ENCODE data around the gene TMEM220. TPM values are rescaled to one million over a fixed set of nuclear protein-coding genes. Genes with fewer than 3 reads are reported as not detected.

TMEM220 gene
- total and polyA plus RNA-seq, 2 of the 4 experiments (the other 2 are of a cell fraction) = 1.1 to 1.9 TPM

GRCh38 chr17:10728331-10728892, 1.4 kb downstream of the TMEM220 start:
- Histone ChIP-seq H3K4me2 (ENCODE audit: low read depth, low read length) (no peak overlapping the region), H3K9me3 (ENCODE audit: control insufficient read depth, insufficient read depth, low read length) (no peaks in the 10 kb centered on the region), H3K4ac (ENCODE audit: low read depth, low read length) (no peak overlapping the region), H3K27ac (ENCODE audit: insufficient read depth, low read length) (no peak overlapping the region), H4K8ac (ENCODE audit: low read depth in 2 of 2, low read length in 2 of 2) (no peak overlapping the region; a peak in 1 of 4 replicates), H3K36me3 (ENCODE audit: control insufficient read depth, insufficient read depth, low read length) (peaks cover 5% of the 10 kb centered on the region), H2BK120ac (ENCODE audit: low read depth, low read length) (no peak overlapping the region), H2AFZ (replicated peaks; ENCODE audit: low read length, poor library complexity) (no peak overlapping the region), H3K9me1 (ENCODE audit: insufficient read depth, low read length) (0 out of 2 replicates have a peak, but pooled peaks cover 3% of the 10 kb centered on the region), H3K18ac (ENCODE audit: low read depth, low read length) (no peak overlapping the region), H3K4me1 (ENCODE audit: control insufficient read depth, insufficient read depth, low read length) (no peaks in the 10 kb centered on the region; the same call in 1 of the 2 replicates), H3K27me3 (ENCODE audit: control insufficient read depth, insufficient read depth, low read length) (no peaks in the 10 kb centered on the region; the same call in 1 of the 2 replicates), H4K91ac (ENCODE audit: insufficient read depth, low read depth, low read length) (no peak overlapping the region), H3K9ac (ENCODE audit: low read depth, low read length) (no peak overlapping the region), H4K20me1 (ENCODE audit: insufficient read depth, low read length) (no peaks in the 10 kb centered on the region), H4K5ac (ENCODE audit: low read depth, low read length) (no peak overlapping the region), H3K79me1 (ENCODE audit: low read depth in 1 of 2, low read length in 2 of 2) (no peaks in the 10 kb centered on the region), H2AK5ac (ENCODE audit: low read depth, low read length) (no peak overlapping the region), H3K14ac (replicated peaks; ENCODE audit: low read depth, low read length) (no peak overlapping the region), H2BK15ac (ENCODE audit: low read depth, low read length) (no peak overlapping the region), H2AK9ac (replicated peaks; ENCODE audit: low read depth, low read length, poor library complexity) (no peak overlapping the region), H3K4me3 (ENCODE audit: insufficient read depth, low read depth, low read length) (no peak overlapping the region), H3K23ac (ENCODE audit: low read depth, low read length) (no peak overlapping the region), H2BK20ac (ENCODE audit: low read depth, low read length) (no peak overlapping the region), H2BK5ac (ENCODE audit: low read depth, low read length, poor library complexity, severe bottlenecking) (no peak overlapping the region), H3K56ac (ENCODE audit: extremely low read depth, insufficient read depth, low read length) (no peak overlapping the region)
- intact Hi-C loops (cut with micrococcal nuclease) (loop anchor here (2.0 to 10.0 kb wide), 2 partner anchors 82 to 1266 kb away; partner anchors contain the start of gene ZNF18), dilution Hi-C loops (cut with HindIII; ENCODE audit: low sequenced_read_pairs, unreplicated experiment) (no loop called here), in situ Hi-C loops (cut with MboI; ENCODE audit: low sequenced_read_pairs) (loop anchor here (10.0 kb wide), 1 partner anchor 64 kb away; no protein-coding TSS in a partner anchor)
- no CpG with 5 or more reads among the region's 10 CpGs for WGBS, 2 experiments (ENCODE audit: extremely low coverage in 2 of 2, insufficient read length in 1 of 2)
- ATAC-seq (ENCODE audit: low read depth) (no peak), DNase-seq (no peak)
- TF ChIP-seq CTCF (conservative IDR thresholded peaks at IDR 0.05; ENCODE audit: low read depth, low read length) (no peak), FOS (IDR thresholded peaks at IDR 0.05; ENCODE audit: low read depth, low read length) (no peak), SMC3 (IDR thresholded peaks at IDR 0.05; ENCODE audit: low read depth, low read length) (no peak), MAFK (IDR thresholded peaks at IDR 0.05; ENCODE audit: low read depth, low read length) (no peak), NFE2L2 (IDR thresholded peaks at IDR 0.05; ENCODE audit: low read depth, low read length) (no peak), RFX5 (IDR thresholded peaks at IDR 0.05; ENCODE audit: low read depth, low read length) (no peak), POLR2A (IDR thresholded peaks at IDR 0.05; ENCODE audit: low read depth, low read length) (no peak), RCOR1 (IDR thresholded peaks at IDR 0.05; ENCODE audit: insufficient replicate concordance, low read length) (no peak), MAZ (IDR thresholded peaks at IDR 0.05; ENCODE audit: borderline replicate concordance, low read depth, low read length) (no peak), USF2 (IDR thresholded peaks at IDR 0.05; ENCODE audit: low read depth, low read length) (no peak), MXI1 (IDR thresholded peaks at IDR 0.05; ENCODE audit: borderline replicate concordance, low read depth, low read length) (no peak)
- ChIA-PET POLR2A (ENCODE audit: unreplicated experiment) (no interaction called here), CTCF (interaction anchor here (0.5 kb wide), 1 partner anchor 1589 kb away, joined by 4 read pairs; no protein-coding TSS in a partner anchor)
- BruUV-seq (replicated peaks) = no TSS peak

Data from IMR-90 (cell line).